SH-SY5Y (cell line): ENCODE measurements around the gene ADRM1.

Source experiments
- GATA2 ChIP-seq: IDR thresholded peaks from 2 replicates; pipeline ENCODE4 v1.6.1; 2011; ENCODE audit warnings: mild to moderate bottlenecking, low read depth, low read length
- GATA3 ChIP-seq: IDR thresholded peaks from 2 replicates; pipeline ENCODE4 v1.6.1; 2011; ENCODE audit warnings: low read depth, mild to moderate bottlenecking, low read length, moderate library complexity

DNA sequence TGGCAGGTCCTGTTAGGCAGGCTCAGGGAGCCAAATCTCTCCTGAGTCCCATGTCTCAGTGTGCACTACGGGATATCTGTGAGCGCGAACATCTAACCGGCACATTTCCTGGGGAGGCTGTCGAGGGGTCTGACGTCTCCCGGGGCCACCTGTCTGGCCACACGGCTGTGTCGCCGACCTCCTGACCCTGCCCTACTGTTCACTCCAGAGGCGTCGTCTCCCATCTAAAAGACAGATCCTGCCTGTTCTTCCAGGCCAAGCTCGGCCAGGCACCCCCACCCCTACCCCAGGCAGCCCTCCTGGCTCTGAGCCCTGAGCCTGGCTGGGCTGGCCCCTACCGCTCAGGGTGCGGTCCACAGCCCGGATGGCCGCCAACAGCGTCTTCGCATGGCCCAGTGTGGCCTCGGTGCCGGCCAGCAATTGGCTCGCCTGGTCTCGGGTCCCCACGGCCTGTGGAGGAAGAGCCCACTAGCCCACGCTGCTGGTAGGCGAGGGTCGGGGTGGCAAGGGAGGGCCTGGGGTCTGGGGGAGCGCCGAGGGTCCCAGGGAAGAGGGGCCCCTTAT, 16.6 kb downstream of the ADRM1 start:
- TF ChIP-seq GATA3 (no peak), GATA2 (no peak)
